Stimulated activated CD4-positive, alpha-beta T cell treated with anti-CD3 and anti-CD28 coated beads, Interleukin-15, amount 100 ng/mL, for 48 hours (primary cell): ENCODE results near the gene PTK6.
"Not testable (repeated sequence)": the region's sequence is repeated elsewhere in the genome, so short reads cannot be mapped to it uniquely, and the experiment has no call there.

ENCODE experiments used
- DNase-seq, 2 donors: peaks; one replicate each; pipeline ENCODE4 v3.0.0-alpha.2; 2020; ENCODE audit warnings: low read depth in 2 of 2

PTK6 gene

DNA sequence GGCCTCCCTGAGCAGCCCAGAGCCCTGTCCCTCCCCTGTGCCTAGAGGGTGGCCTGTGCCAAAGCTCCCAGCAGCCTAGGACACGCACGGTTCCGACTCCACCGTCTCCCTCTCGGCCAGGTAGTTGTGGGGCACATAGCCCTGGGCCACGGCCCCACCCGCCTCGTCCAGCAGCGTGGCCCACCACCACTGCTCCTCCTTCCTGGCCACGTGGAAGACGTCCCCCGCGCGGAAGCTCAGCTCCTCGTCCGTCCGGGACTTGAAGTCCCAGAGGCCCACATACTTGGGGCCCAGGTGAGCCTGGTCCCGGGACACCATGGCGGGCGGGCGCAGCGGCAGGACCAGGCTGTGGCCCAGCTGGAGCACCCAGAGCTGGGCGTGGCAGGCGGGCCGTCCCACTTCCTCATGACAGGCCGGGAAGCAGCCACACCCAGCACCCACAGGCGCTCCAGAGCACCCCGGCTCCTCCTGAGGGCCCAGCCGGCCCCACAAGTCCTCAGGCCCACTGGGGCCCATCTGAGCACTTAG lies at the start of gene PTK6:
PTK6 (minus strand) TSS at position 380 of the 528 bp plus-strand sequence; CDS start at position 318, 62 bp downstream.
- peak in 1 of 2 donors; percentile 25 for DNase-seq

GRCh38 chr20:63586797-63587196 lies 49.6 kb upstream of the PTK6 start:
- no peak for DNase-seq

DNA sequence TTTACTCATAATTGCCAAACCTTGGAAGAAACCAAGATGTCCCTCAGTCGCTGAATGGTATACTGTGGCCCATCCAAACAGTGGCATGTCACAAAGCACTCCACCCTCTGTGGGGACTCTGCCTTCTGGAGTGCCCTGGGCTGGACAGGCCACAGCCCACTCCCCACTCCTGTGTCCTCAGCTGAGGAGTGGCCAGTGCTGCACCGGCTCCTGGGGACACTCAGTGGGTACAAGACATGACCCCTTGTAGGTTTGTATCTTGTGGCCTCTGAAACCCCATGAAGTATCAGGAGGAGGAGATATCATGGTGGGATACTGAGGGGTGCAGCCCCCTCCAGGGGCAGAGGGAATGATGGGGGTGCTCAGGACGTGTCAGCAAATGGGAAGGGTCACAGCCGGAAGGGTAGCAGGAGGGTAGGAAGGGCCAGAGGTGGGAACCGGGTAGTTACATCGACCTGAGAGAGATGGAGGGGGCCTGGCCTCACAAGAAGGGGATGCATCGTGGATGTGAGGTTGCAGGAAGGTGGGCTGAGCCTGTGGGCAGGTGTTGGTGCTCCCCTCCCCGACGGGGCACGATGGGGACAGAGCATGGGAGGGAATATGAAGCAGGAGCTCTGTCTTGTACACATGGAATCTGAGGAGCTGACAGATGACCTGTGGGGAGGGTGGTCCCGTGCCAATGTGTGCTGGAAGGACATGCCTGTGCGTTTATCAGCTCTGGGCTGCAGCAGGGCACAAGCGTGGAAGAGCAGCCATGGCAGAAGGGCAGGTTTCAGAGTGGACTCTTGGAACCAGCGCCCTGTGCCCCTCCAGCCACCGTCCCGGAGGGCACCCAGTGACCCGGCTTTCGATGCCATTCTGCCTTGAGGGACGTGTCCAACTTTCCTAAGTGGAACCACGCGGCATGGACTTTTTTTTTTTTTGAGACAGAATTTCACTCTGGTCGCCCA lies 48.7 kb upstream of the PTK6 start:
- DNase-seq: no peak

- no peak for DNase-seq
These were observed 45.3 kb upstream of the PTK6 start for GRCh38 chr20:63582382-63583063.

DNA sequence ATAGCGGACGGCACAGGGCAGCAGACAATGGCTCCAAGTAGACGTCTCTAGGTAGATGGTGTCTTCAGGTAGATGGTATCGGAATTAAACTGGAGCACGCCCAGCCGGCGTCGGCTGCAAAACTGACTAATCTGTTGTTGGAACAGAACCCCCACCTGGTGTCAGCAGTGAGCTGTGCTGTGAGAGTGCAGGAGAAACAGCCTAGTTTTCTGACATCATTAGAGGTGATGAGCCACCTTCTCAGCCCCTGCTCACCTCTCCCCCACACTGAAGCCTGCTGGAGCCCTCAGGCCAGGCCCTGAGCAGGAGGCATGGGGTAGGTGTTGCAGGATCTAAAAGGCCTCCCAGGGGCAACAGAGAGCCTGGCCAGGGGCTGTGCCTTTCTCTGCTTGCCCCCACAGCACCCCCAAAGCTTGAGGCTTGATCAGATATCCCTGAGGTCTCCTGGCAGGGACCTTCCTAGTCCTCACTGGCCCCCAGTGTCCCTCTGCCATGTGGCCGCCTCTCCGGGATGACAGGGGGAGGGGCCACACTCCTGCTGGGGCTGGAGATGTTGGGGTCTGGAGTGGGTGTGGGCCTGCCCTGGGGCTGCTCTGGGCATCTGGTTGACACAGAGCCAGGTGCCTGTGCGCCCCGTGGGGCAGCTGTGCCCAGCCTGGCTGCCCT lies 43.8 kb upstream of the PTK6 start:
- peak; percentile 49 to 60 for DNase-seq

GRCh38 chr20:63579017-63579694 lies 42.0 kb upstream of the PTK6 start:
- DNase-seq: no peak

- DNase-seq: no peak
These were observed 41.2 kb upstream of the PTK6 start for GRCh38 chr20:63578224-63579016.

GRCh38 chr20:63577317-63577894 lies 40.2 kb upstream of the PTK6 start:
- DNase-seq: no peak

DNA sequence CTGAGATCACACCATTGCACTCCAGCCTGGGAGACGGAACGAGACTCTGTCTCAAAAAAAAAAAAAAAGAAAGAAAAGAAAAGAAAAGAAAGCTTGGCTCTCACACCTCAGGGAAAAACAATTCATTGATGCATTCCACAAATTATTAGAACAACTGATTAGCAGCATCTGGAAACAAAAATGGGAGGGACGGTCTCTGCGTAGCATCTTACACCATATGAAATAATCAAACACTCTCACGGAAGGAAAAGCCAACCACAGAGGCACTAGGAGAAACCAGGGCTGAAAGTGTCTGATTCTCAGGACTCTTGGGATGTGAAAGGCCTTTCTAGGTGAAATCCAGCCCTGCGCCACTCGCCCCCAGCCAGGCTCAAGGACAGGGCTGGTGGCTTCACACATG lies 39.1 kb upstream of the PTK6 start:
- DNase-seq: no peak

DNA sequence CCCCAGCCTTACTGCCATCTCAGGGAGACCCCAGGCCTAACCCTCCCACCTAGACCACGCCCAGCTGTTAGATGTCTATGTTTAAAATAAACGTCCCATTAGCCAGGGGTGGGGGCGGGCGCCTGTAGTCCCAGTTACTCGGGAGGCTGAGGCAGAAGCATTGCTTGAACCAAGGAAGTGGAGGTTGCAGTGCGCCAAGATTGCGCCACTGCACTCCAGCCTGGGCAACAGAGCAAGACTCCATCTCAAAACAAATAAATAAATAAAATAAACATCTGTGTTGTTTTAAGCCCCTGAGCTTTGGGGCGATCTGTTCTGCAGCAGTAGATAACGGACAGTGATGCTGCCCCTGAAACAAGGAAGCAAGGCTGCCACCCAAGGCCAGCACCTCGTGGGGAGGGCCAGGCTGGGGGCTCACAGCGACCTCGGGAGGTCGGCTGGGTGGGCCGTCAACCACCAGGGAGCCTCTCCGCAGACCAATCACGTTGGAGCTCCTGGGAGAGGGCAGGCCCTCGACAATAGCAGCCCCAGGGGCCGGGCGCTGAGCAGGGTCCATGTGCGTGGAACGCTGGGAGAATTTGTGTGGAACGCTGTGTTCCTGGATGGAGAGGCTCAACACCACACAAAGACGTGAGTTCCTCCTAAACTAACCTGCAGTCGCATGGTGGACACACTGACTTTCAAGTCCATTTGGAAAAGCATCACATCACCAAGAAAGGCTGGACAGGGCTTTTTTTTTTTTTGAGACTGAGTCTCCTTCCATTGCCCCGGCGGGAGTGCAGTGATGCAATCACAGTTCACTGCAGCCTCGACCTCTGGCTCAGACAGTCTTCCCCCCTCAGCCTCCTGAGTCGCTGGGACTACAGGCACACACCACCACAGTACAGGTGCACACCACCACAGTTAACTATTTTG lies 37.9 kb upstream of the PTK6 start:
- no peak for DNase-seq

GRCh38 chr20:63574156-63574828 lies 37.1 kb upstream of the PTK6 start, which contains the start of gene HELZ2:
Gene HELZ2, minus strand, starts transcription at chr20:63574239. Its CDS starts 1,854 bp downstream, at chr20:63572385.
- DNase-seq: no peak

DNA sequence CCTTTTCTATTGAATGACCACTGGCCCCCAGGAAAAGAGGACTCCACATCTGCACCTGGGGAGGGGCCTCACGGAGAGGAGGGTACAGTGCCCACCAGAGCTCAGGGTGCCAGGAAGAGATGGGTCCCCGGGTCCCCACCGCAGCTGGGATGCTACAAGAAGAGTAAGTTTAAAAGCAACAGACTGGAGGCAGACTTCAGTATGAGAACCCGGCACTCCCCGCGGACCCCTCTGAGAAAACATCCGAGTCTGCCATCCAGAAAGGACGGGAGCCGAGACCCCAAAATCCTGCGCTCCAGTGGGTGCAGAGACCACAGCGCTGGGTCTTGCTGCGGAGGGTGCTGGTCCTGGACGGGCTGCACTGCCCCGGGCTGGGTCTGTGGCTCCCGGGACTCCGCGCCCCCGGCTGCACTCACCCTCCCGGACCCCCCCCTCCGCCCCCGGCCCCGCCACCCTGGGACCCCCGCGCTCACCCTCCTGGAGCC lies 36.5 kb upstream of the PTK6 start:
- no peak for DNase-seq

DNA sequence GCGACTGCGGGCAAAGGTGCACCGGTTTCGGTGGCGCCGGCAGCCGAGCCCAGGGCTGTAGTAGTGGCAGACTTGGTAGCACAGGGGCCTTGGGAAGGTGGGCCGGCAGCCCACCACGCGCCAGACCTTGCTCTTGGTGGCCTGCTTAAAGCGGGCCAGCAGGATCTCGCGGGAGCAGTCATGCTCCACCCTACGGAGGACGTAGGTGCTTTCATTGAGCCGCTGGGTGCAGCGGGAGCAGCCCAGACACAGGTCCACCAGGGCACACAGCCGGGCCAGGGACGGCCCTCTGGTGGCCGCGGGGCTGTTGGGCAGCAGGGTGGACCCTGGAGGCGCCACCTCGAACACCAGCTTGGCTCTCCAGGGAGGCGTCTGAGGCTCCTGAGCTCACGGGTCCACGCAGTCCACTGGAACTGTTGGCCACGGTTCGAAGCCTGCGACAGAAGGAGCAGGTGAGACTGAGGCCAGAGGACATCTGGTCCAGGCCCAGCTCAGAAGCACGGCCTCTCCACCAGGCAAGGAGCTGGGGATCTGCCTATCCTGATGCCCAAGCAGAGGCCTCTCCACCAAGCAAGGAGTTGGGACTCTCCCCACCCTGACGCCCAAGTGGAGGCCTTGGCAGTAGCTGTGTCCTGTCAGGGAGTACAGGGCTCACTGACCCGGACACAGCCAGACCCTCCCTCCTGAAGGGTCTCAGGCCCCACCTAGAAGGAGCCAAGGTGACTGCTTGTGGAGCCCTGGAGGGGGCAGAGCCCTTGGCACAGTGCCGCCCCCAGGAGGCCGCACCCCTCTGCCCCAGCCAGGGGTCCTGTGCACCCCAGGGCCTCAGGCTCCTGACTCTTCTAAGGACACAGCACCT lies 35.8 kb upstream of the PTK6 start:
- no peak for DNase-seq

GRCh38 chr20:63572071-63572787 lies 35.1 kb upstream of the PTK6 start:
- no peak for DNase-seq

- DNase-seq: not testable (repeated sequence)
These were observed 33.9 kb upstream of the PTK6 start for GRCh38 chr20:63571087-63571478.

GRCh38 chr20:63570281-63571086 lies 33.3 kb upstream of the PTK6 start:
- DNase-seq: no peak
